NT2/D1 (cell line): Measurements from ENCODE around the gene RCHY1.
"Not testable (repeated sequence)": the region's sequence is repeated elsewhere in the genome, so short reads cannot be mapped to it uniquely, and the experiment has no call there.

Experiments
- DNase-seq: peaks from one replicate; pipeline ENCODE4 v3.0.0-alpha.2; 2011; ENCODE audit warnings: low read depth, low spot score
- H3K27me3 ChIP-seq: 2 replicates; pipeline ENCODE4 v1.6.0; 2011; ENCODE audit warnings: mild to moderate bottlenecking; ENCODE audit not compliant: insufficient read length, insufficient read depth
- H3K36me3 ChIP-seq: 2 replicates; pipeline ENCODE4 v1.6.1; 2011; ENCODE audit warnings: mild to moderate bottlenecking, low read length, mixed read lengths; ENCODE audit not compliant: insufficient read depth, insufficient read length
- H3K4me1 ChIP-seq: 2 replicates; pipeline ENCODE4 v1.5.1; 2011; ENCODE audit not compliant: insufficient read depth, insufficient read length
- H3K4me3 ChIP-seq: 2 replicates; pipeline ENCODE4 v1.5.1; 2011; ENCODE audit warnings: low read depth; ENCODE audit not compliant: insufficient read length
- H3K9ac ChIP-seq: 2 replicates; pipeline ENCODE4 v1.6.0; 2011; ENCODE audit warnings: low read depth; ENCODE audit not compliant: insufficient read length
- H3K9me3 ChIP-seq: 2 replicates; pipeline ENCODE4 v1.5.1; 2011; ENCODE audit warnings: mild to moderate bottlenecking, low read length; ENCODE audit not compliant: insufficient read depth
- SUZ12 ChIP-seq: IDR thresholded peaks from 2 replicates; pipeline ENCODE4 v1.6.1; 2011; ENCODE audit not compliant: insufficient read length, insufficient read depth; ENCODE audit errors: extremely low read depth
- YY1 ChIP-seq: IDR thresholded peaks from 2 replicates; pipeline ENCODE4 v1.6.1; 2011; ENCODE audit not compliant: insufficient read length, insufficient read depth
- ZNF274 ChIP-seq: IDR thresholded peaks from 2 replicates; pipeline ENCODE4 v1.6.1; 2011; ENCODE audit warnings: mild to moderate bottlenecking, low read depth, low read length

RCHY1 gene

DNA sequence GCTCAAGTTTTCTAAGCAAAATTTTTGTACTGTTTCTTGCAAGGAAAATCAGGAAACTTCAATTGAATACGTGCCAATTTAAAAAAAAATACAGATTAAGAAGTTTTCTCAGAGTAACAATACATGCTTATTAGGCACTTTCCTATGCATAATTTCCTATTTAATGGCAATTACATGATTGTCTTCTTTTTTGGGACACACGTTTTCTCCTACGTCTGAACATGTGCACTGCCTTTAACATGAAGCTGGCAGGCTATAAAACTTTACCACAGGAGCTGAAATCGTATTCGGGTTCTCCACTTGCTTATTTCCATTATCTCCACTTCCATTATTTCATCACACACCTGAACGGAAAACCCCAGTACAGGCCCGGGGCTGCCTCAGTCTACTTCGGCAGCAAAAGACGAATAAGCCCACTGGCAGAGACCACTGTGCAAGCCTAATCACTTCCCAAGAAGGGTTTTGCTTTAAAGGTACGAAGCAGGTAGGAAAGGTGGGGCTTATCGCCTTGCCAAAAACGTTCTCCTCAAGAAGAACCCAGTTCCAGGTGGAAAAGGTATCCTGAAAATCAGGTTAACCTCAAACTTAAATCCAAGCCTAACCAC, 575 bp downstream of the RCHY1 start:
- H3K4me1 ChIP-seq = no peaks in the 10 kb centered on the region
- peak overlapping the region; percentile 73 for H3K9ac ChIP-seq
- peak overlapping the region; percentile 91 for H3K4me3 ChIP-seq
- H3K27me3 ChIP-seq = no peaks in the 10 kb centered on the region
- TF ChIP-seq YY1 (no peak), SUZ12 (no peak), ZNF274 (no peak)
- DNase-seq = no peak
- peaks cover 29% of the 10 kb centered on the region for H3K36me3 ChIP-seq
- H3K9me3 ChIP-seq = no peaks in the 10 kb centered on the region

- TF ChIP-seq ZNF274 (no peak), SUZ12 (no peak), YY1 (no peak)
- H3K4me3 ChIP-seq = no peak overlapping the region
- H3K36me3 ChIP-seq = peaks cover 28% of the 10 kb centered on the region
- no peaks in the 10 kb centered on the region for H3K27me3 ChIP-seq
- H3K9ac ChIP-seq = no peak overlapping the region
- no peaks in the 10 kb centered on the region for H3K4me1 ChIP-seq
- no peak for DNase-seq
- no peaks in the 10 kb centered on the region for H3K9me3 ChIP-seq
Observed at GRCh38 chr4:75512386-75513211, 1.6 kb downstream of the RCHY1 start.

- Histone ChIP-seq H3K9ac (no peak overlapping the region), H3K36me3 (peaks cover 22% of the 10 kb centered on the region), H3K9me3 (no peaks in the 10 kb centered on the region), H3K4me1 (no peaks in the 10 kb centered on the region), H3K27me3 (no peaks in the 10 kb centered on the region), H3K4me3 (no peak overlapping the region)
- DNase-seq = no peak
- TF ChIP-seq ZNF274 (no peak), SUZ12 (no peak), YY1 (no peak)
Observed at GRCh38 chr4:75511841-75512240, 2.4 kb downstream of the RCHY1 start.

DNA sequence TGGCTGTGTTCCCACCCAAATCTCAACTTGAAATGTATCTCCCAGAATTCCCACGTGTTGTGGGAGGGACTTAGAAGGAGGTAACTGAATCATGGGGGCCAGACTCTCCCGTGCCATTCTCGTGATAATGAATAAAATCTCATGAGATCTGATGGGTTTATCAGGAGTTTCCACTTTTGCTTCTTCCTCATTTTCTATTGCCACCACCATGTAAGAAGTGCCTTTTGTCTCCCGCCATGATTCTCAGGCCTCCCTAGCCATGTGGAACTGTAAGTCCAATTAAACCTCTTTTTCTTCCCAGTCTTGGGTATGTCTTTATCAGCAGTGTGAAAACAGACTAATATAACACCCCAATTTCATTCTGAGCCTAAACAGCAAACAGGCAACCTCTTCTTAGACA, 4.6 kb downstream of the RCHY1 start:
- not testable (repeated sequence) for H3K27me3 ChIP-seq, DNase-seq, H3K4me1 ChIP-seq, H3K9ac ChIP-seq, H3K4me3 ChIP-seq, H3K9me3 ChIP-seq
- H3K36me3 ChIP-seq = peaks cover 32% of the 10 kb centered on the region

- Histone ChIP-seq H3K27me3 (no peaks in the 10 kb centered on the region), H3K36me3 (peaks cover 42% of the 10 kb centered on the region), H3K9ac (no peak overlapping the region), H3K4me3 (no peak overlapping the region), H3K9me3 (no peaks in the 10 kb centered on the region), H3K4me1 (no peaks in the 10 kb centered on the region)
- no peak for DNase-seq
- TF ChIP-seq YY1 (no peak), ZNF274 (no peak), SUZ12 (no peak)
Observed at GRCh38 chr4:75505630-75506029, 8.6 kb downstream of the RCHY1 start.

DNA sequence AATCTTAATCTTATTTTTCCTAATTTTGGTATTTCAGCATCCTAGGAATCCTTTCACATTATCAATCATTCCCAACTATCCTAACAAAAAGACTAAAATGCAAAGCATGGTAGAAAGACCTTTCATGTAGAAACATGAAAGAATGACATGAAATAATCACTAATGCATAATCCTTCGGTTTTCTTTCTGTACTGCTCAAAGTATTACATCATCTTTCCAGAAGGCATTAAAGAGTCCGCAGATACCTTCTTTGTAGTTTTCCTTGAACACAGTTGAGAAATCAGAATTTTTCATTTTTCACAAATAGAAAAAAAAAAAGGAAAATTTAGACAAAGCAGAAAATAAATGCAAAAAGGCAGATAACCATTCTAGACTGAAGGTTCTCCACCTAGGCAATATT, 11.5 kb downstream of the RCHY1 start:
- TF ChIP-seq ZNF274 = no peak
- TF ChIP-seq YY1 = no peak
- TF ChIP-seq SUZ12 = no peak

DNA sequence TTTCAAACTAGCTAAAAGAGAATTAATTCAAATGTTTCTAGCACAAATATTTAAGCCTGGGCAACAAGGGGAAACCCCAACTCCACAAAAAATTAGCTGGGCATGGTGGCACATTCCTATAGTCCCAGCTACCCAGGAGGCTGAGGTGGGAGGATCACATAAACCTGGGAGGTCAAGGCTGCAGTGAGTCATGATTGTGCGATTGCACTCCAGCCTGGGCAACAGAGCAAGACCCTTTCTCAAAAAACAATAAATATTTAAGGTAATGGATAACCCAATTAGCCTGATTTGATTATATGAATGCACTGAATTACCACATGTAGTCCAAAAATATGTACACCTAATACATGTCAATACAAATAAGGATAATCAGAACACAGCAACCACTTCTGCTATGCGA, 14.3 kb downstream of the RCHY1 start:
- DNase-seq = no peak
- H3K4me1 ChIP-seq = no peaks in the 10 kb centered on the region
- no peak overlapping the region for H3K4me3 ChIP-seq
- H3K9ac ChIP-seq = no peak overlapping the region
- TF ChIP-seq SUZ12 (no peak), ZNF274 (no peak), YY1 (no peak)
- H3K36me3 ChIP-seq = peaks cover 33% of the 10 kb centered on the region
- H3K9me3 ChIP-seq = no peaks in the 10 kb centered on the region
- H3K27me3 ChIP-seq = no peaks in the 10 kb centered on the region

More for the DNA sequence above, 11.5 kb downstream of the RCHY1 start:
- Histone ChIP-seq H3K9me3 (no peaks in the 10 kb centered on the region), H3K4me3 (no peak overlapping the region), H3K36me3 (peaks cover 34% of the 10 kb centered on the region), H3K4me1 (no peaks in the 10 kb centered on the region), H3K9ac (no peak overlapping the region), H3K27me3 (no peaks in the 10 kb centered on the region)
- DNase-seq = no peak
